AG09309 (cell line): ENCODE results near the gene PDK1.

Experiments used
- DNase-seq: peaks from one replicate; pipeline ENCODE4 v3.0.0-alpha.2; 2010; ENCODE audit warnings: low read depth
- H3K4me3 ChIP-seq: 2 replicates; pipeline ENCODE4 v1.5.1; 2011; ENCODE audit warnings: mild to moderate bottlenecking, low read depth, low read length, moderate library complexity; ENCODE audit not compliant: control insufficient read depth
- TF ChIP-seq, protein P1 (sequence below): IDR thresholded peaks from 2 replicates; pipeline ENCODE4 v1.5.1; 2011; ENCODE audit warnings: mild to moderate bottlenecking, low read depth, low read length, inconsistent platforms; ENCODE audit not compliant: insufficient read depth, control insufficient read depth; ENCODE audit errors: missing control alignments

The PDK1 gene

GRCh38 chr2:172623249-172623965 is 67.5 kb downstream of the PDK1 start:
- TF ChIP-seq, protein P1, sequence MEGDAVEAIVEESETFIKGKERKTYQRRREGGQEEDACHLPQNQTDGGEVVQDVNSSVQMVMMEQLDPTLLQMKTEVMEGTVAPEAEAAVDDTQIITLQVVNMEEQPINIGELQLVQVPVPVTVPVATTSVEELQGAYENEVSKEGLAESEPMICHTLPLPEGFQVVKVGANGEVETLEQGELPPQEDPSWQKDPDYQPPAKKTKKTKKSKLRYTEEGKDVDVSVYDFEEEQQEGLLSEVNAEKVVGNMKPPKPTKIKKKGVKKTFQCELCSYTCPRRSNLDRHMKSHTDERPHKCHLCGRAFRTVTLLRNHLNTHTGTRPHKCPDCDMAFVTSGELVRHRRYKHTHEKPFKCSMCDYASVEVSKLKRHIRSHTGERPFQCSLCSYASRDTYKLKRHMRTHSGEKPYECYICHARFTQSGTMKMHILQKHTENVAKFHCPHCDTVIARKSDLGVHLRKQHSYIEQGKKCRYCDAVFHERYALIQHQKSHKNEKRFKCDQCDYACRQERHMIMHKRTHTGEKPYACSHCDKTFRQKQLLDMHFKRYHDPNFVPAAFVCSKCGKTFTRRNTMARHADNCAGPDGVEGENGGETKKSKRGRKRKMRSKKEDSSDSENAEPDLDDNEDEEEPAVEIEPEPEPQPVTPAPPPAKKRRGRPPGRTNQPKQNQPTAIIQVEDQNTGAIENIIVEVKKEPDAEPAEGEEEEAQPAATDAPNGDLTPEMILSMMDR: no peak
- DNase-seq: peak; percentile 60
- H3K4me3 ChIP-seq: no peak overlapping the region

DNA sequence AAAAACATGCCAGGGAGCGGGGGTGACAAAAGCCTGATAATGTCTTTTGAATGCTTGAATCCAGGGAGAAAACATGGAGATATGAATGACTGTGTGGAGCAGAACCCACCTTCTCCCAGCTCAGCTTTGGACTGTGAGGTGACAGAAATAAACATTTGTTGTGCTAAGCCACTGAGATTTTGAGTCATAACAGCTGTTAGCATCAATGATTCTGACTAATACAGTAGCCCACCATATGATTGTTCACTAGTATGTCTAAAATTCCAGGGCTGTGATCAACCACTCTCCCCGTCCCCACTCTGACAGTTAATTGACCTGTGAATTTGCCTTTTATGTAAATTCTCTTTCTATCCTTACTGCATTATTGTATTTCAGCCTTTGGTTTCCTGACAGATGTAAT is 69.1 kb downstream of the PDK1 start:
- TF ChIP-seq, protein P1: no peak
- DNase-seq: no peak
- H3K4me3 ChIP-seq: no peak overlapping the region

- no peak overlapping the region for H3K4me3 ChIP-seq
- no peak for DNase-seq
- TF ChIP-seq, protein P1: no peak
Measured at GRCh38 chr2:172627181-172627580, 71.3 kb downstream of the PDK1 start.

DNA sequence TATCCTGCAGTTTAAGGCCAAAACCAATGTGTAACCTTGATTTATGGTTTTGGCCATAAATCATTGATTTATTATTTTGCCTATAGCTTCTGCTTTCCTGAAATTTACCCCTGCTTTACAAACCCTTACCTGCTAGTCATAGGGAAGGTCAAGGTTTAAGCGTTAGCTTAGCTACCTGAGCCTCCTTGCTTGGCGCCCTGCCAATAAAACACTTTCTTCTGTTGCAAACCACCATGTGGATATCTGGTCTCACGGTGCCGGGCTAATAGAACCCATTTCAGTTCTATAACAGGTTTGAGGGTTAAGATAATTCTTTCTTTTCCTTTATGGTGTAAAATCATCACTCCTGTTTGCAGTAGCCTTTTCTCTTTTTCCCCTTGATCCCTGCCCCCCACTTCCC is 72.2 kb downstream of the PDK1 start:
- TF ChIP-seq, protein P1: no peak
- no peak for DNase-seq
- no peak overlapping the region for H3K4me3 ChIP-seq

DNA sequence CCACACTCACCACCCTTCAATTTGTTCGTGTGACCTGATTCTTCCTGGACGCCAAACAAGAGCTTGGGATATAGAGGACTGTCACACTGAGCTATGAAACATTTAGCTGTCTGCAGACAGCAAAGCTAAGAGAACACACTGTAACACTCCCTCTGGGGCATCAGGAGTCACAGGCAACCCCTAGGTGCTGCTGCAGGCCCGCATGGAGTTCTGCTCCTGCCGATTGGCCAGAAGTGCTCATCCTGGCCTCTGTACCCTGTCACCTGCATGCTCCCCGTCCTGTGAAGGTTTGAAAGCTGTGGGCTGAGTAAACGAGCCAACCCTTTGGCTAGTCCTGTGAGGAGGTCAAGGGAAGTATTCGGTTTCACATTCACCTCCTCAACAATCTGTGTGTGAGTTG is 73.7 kb downstream of the PDK1 start:
- no peak for DNase-seq
- TF ChIP-seq, protein P1: no peak
- H3K4me3 ChIP-seq: no peak overlapping the region

GRCh38 chr2:172630181-172630580 is 74.3 kb downstream of the PDK1 start:
- TF ChIP-seq, protein P1: no peak
- H3K4me3 ChIP-seq: no peak overlapping the region
- DNase-seq: no peak
